BJ (cell line): ENCODE measurements around the gene WFS1. TPM values are rescaled to one million over a fixed set of nuclear protein-coding genes. Genes with fewer than 3 reads are reported as not detected.

Experiments used
- CTCF ChIA-PET: fragments of 350-600 bp; formaldehyde crosslinking; extraction: SDS; loops from one replicate; lab custom pipeline; 2021; ENCODE audit warnings: antibody characterized with exemption, inconsistent platforms; lab: Yijun Ruan, JAX
- POLR2A ChIA-PET: fragments of 300-600 bp; sonication (Branson Sonifier 250); formaldehyde crosslinking; extraction: SDS; loops from one replicate; lab custom pipeline; 2021; ENCODE audit warnings: antibody characterized with exemption; lab: Charles Lee
- DNase-seq: peaks from one replicate; pipeline ENCODE4 v3.0.0-alpha.2; 2011; ENCODE audit warnings: low read depth
- H3K27me3 ChIP-seq: 2 replicates; pipeline ENCODE4 v1.6.0; 2011; ENCODE audit warnings: low read length; ENCODE audit not compliant: control insufficient read depth, insufficient read depth
- H3K36me3 ChIP-seq: 2 replicates; pipeline ENCODE4 v1.5.1; 2011; ENCODE audit warnings: low read length; ENCODE audit not compliant: control insufficient read depth, insufficient read depth
- H3K4me3 ChIP-seq: 2 replicates; pipeline ENCODE4 v1.5.1; 2011; ENCODE audit warnings: low read depth, mild to moderate bottlenecking, control low read depth, low read length
- CTCF ChIP-seq: IDR thresholded peaks from 2 replicates; pipeline ENCODE4 v1.5.1; 2011; ENCODE audit warnings: low read depth, mild to moderate bottlenecking, control low read depth, inconsistent platforms, low read length, moderate library complexity; ENCODE audit not compliant: insufficient read depth
- polyA minus RNA-seq: library from RNA; depleted of rRNA, polyadenylated mRNA; stranded (reverse); fragments of >200 nt; gene quantifications from 2 replicates; pipeline ENCODE4 v1.2.3, GENCODE V29; 2011; rRNA and poly(A)+ RNA removed
- polyA plus RNA-seq: library from polyadenylated mRNA; depleted of rRNA; stranded (reverse); fragments of >200 nt; gene quantifications from 2 replicates; pipeline ENCODE4 v1.2.3, GENCODE V29; 2011; rRNA removed

WFS1 gene
- polyA plus RNA-seq, result 40.3 and 66.4 TPM in 2 replicates
- 30.7 and 37.2 TPM in 2 replicates for polyA minus RNA-seq

- POLR2A ChIA-PET, result interaction anchor here (0.6 kb wide), 1 partner anchor 30 kb away, joined by 3 read pairs; no protein-coding TSS in a partner anchor
- no peak for TF ChIP-seq CTCF
These were observed at the start of gene WFS1 for GRCh38 chr4:6269616-6270511. Gene WFS1, plus strand, starts transcription at chr4:6269850. Its CDS starts 7,606 bp downstream, at chr4:6277456.

GRCh38 chr4:6221301-6221850 is 48.3 kb upstream of the WFS1 start:
- no peak overlapping the region for H3K4me3 ChIP-seq
- peaks cover 3% of the 10 kb centered on the region; the same call in 1 of the 2 replicates for H3K27me3 ChIP-seq
- TF ChIP-seq CTCF, result no peak
- no peak for DNase-seq
- ChIA-PET POLR2A (no interaction called here), CTCF (interaction anchor here (0.6 to 1.5 kb wide), 3 partner anchors 16 to 102 kb away, joined by 3 read pairs; no protein-coding TSS in a partner anchor)
- H3K36me3 ChIP-seq, result no peaks in the 10 kb centered on the region

More at GRCh38 chr4:6269616-6270511, at the start of gene WFS1:
- CTCF ChIA-PET, result interaction anchor here (0.5 to 14.5 kb wide), 6 partner anchors 10 to 101 kb away, joined by 3 to 383 read pairs (median 5); no protein-coding TSS in a partner anchor
- no peaks in the 10 kb centered on the region for H3K27me3 ChIP-seq
- H3K36me3 ChIP-seq, result no peaks in the 10 kb centered on the region
- peak; percentile 81 for DNase-seq
- peak within 1 kb of the TSS; percentile 92 for H3K4me3 ChIP-seq

DNA sequence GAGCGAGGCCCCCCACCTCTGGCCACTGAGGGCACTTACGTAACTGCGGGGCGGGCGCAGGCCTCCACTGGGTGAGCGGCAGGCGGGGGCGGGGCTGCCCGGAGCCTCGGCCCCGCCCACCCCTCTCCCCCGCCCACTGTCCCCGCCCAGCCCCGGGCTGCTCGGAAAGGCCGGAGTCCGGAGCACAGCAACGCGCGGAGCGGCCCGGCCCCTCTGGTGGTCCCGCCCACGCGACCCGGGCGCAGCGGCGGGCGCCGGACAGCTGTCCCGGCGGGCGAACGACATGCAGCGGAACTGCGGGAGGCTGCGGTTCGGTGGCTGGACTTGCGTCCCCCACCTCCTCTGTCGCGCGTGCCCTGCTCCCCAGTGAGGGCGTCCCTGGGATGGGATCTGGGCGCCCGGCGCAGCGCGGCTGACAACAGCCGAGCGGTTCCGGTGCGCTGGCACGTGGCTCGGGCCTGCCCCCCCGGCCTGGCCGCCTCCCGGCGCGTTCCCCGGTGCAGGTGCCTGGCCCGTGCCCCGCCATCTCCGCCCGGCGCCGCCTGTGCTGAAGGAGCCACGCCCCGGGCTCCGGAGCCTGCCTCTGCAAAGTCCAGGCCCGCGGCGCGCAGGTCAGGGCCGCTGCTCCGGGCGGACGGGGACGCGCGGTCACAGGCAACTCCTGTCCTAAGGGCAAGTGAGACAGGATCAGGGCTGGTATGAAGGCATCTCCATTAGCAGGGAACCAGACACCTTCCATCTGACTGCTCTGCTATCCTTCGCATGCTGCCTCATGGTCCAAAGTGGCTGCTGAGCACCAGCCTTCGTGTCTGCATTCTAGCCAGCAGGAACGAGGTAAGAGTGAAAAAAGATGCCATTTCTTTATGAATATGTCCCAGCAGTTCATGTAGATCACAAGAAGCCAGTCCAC is 47.5 kb upstream of the WFS1 start:
- CTCF ChIA-PET, result interaction anchor here (1.0 kb wide), 1 partner anchor 101 kb away, joined by 3 read pairs; no protein-coding TSS in a partner anchor
- no peak for TF ChIP-seq CTCF
- peaks cover 3% of the 10 kb centered on the region; the same call in 1 of the 2 replicates for H3K27me3 ChIP-seq
- no peak overlapping the region for H3K4me3 ChIP-seq
- POLR2A ChIA-PET, result no interaction called here
- no peak for DNase-seq
- no peaks in the 10 kb centered on the region for H3K36me3 ChIP-seq

GRCh38 chr4:6222761-6223292 is 46.8 kb upstream of the WFS1 start:
- no peak for TF ChIP-seq CTCF
- Histone ChIP-seq H3K4me3 (no peak overlapping the region), H3K27me3 (peaks cover 3% of the 10 kb centered on the region; the same call in 1 of the 2 replicates), H3K36me3 (no peaks in the 10 kb centered on the region)
- POLR2A ChIA-PET, result no interaction called here
- no peak for DNase-seq
- CTCF ChIA-PET, result interaction anchor here (2.8 kb wide), 1 partner anchor 27 kb away, joined by 12 read pairs; no protein-coding TSS in a partner anchor
